Thyroid gland (tissue), 4 donors: ENCODE measurements around the gene COL6A2. TPM values are rescaled to one million over a fixed set of nuclear protein-coding genes. Genes with fewer than 3 reads are reported as not detected.
A peak's percentile ranks its signal among the peaks of the same experiment; 100 is the strongest.

ENCODE experiments used
- DNase-seq, 2 donors: peaks; one replicate each; pipeline ENCODE4 v3.0.0-alpha.2; 2019
- H3K27ac ChIP-seq, 3 donors: fragments of 200-600 bp; sonication (generic); 1 replicate in 2 of 3; 2 replicates in 1 of 3; pipeline ENCODE4 v1.5.1; 2016 to 2019; ENCODE audit warnings: mild to moderate bottlenecking in 1 of 3, moderate library complexity in 1 of 3
- H3K27me3 ChIP-seq: fragments of 200-600 bp; sonication (generic); one replicate; pipeline ENCODE4 v1.5.1; 2019
- H3K36me3 ChIP-seq, 2 donors: fragments of 200-600 bp; sonication (generic); one replicate each; pipeline ENCODE4 v1.5.1; 2016 to 2019
- H3K4me1 ChIP-seq, 2 donors: fragments of 200-600 bp; sonication (generic); one replicate each; pipeline ENCODE4 v1.5.1; 2017 to 2019
- H3K4me3 ChIP-seq, 3 donors: fragments of 200-600 bp; sonication (generic); replicated peaks in 1 of 3; 1 replicate in 2 of 3; 2 replicates in 1 of 3; pipeline ENCODE4 v1.5.1; 2016; ENCODE audit warnings: mild to moderate bottlenecking in 1 of 3
- H3K9me3 ChIP-seq: fragments of 200-600 bp; sonication (generic); one replicate; pipeline ENCODE4 v1.5.1; 2017
- POLR2A ChIP-seq, 2 donors: fragments of 450-650 bp; IDR thresholded peaks; one replicate each; pipeline ENCODE4 v1.6.1; 2017; ENCODE audit warnings: antibody characterized with exemption in 2 of 2, mild to moderate bottlenecking in 2 of 2, moderate library complexity in 1 of 2
- WGBS, 2 donors: methylation state at CpG; one replicate each; pipeline ENCODE4 v1.1.5; 2017; 5-methylcytosine and 5-hydroxymethylcytosine counted together
- intact Hi-C: fragments of 100-400 bp; cut with DNase I; formaldehyde crosslinking; loops from one replicate; pipeline ENCODE4 v1.15.1; 2023
- total RNA-seq, 4 donors: library from RNA; depleted of rRNA; stranded (reverse); fragments of >200 nt; gene quantifications; one replicate each; pipeline ENCODE4 v1.2.3, GENCODE V29; 2016
- TF ChIP-seq, protein P1 (sequence below), 6 experiments: fragments of 200-600 bp in 3 of 6; fragments of 450-650 bp in 3 of 6; sonication (generic) in 3 of 6; IDR thresholded peaks; one replicate each; pipeline ENCODE4 v1.5.1; 2016 to 2019; ENCODE audit warnings: antibody characterized with exemption in 6 of 6, mild to moderate bottlenecking in 2 of 6, inconsistent platforms in 1 of 6, moderate library complexity in 1 of 6

COL6A2 gene
- total RNA-seq, 4 donors from 2014 or later: 79.4 to 191 (median 172) TPM

DNA sequence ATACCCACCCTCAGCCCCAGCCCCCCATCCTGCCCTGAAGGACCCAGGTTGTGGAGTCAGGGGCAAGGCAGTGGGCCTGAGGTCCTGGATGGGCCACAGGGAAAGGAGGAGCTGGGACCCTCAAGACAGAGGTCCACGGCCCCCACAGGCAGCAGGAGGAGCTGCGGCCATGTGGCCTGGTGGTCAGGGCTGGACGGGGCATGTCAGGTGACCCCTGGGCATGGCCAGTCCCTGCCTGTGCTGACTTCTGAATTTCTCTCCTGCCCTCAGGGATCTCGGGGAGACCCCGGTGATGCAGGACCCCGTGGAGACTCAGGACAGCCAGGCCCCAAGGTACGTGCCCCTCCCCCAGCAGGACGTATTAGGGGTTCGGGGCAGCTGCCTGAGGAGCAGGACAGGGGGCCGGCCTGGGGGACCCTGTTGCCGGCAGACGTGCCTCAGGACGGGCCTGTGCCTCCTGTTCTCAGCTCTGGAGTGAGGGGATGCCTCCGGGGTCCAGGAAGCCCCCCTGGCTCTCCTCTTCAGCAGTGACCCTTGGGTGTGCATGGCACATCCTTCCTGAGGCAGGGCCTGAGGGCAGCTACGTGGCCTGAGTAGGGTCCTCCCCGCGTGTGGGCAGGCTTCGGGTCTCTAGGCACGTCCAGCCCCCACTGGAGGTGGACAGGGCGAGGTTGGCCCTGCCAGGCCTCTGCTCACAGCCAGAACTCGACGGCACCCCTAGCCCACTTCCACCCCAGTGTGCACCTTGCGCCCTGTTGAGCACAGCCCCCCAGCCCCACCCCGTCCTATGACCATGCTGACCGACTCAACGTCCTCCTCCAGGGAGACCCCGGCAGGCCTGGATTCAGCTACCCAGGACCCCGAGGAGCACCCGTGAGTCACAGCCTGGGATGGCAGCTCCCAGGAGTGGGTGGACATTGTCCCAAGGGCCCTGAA is 23.6 kb downstream of the COL6A2 start:
- Histone ChIP-seq H3K27me3 (no peaks in the 10 kb centered on the region), H3K27ac (no peak overlapping the region), H3K4me1 (no peaks in the 10 kb centered on the region), H3K9me3 (no peaks in the 10 kb centered on the region), H3K36me3 (peaks cover 3 to 18% of the 10 kb centered on the region in 2 donors), H3K4me3 (no peak overlapping the region)
- TF ChIP-seq, protein P1, sequence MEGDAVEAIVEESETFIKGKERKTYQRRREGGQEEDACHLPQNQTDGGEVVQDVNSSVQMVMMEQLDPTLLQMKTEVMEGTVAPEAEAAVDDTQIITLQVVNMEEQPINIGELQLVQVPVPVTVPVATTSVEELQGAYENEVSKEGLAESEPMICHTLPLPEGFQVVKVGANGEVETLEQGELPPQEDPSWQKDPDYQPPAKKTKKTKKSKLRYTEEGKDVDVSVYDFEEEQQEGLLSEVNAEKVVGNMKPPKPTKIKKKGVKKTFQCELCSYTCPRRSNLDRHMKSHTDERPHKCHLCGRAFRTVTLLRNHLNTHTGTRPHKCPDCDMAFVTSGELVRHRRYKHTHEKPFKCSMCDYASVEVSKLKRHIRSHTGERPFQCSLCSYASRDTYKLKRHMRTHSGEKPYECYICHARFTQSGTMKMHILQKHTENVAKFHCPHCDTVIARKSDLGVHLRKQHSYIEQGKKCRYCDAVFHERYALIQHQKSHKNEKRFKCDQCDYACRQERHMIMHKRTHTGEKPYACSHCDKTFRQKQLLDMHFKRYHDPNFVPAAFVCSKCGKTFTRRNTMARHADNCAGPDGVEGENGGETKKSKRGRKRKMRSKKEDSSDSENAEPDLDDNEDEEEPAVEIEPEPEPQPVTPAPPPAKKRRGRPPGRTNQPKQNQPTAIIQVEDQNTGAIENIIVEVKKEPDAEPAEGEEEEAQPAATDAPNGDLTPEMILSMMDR (IDR thresholded peaks at IDR 0.05): no peak
- TF ChIP-seq POLR2A (IDR thresholded peaks at IDR 0.05): no peak
- peak; percentile 0 to 1 for DNase-seq
- 95% methylated on average over 14 to 17 of the region's 29 CpGs for WGBS, 2 donors
- intact Hi-C loops: no loop called here

DNA sequence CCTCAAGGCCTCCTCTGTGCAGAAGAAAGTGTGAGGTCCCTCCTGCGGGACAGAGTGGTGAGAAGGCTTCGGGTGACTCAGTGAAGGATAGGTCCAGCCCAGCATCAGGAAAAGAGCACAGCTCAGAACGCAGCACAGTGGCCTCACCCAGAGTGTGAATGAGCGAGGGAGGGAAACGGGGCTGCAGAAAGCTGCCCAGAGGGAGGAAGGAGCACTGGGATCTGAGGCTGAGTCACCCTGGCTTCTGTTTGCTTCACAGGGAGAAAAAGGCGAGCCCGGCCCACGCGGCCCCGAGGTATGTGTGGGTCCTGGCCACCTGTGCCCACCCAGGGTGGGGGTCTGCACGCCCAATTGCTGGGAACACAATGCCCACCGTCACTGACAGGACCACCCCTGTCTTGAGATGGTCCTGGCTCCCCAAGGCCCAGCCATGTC is 24.3 kb downstream of the COL6A2 start:
- DNase-seq: no peak
- H3K4me3 ChIP-seq: no peak overlapping the region
- intact Hi-C loops: no loop called here
- H3K27me3 ChIP-seq: no peaks in the 10 kb centered on the region
- no peaks in the 10 kb centered on the region for H3K9me3 ChIP-seq
- no peaks in the 10 kb centered on the region for H3K4me1 ChIP-seq
- WGBS, 2 donors: 90 to 95% methylated on average over 10 to 12 of the region's 12 CpGs
- no peak for TF ChIP-seq POLR2A (IDR thresholded peaks at IDR 0.05)
- TF ChIP-seq, protein P1 (IDR thresholded peaks at IDR 0.05): no peak
- peaks cover 3 to 18% of the 10 kb centered on the region in 2 donors for H3K36me3 ChIP-seq
- H3K27ac ChIP-seq: no peak overlapping the region

DNA sequence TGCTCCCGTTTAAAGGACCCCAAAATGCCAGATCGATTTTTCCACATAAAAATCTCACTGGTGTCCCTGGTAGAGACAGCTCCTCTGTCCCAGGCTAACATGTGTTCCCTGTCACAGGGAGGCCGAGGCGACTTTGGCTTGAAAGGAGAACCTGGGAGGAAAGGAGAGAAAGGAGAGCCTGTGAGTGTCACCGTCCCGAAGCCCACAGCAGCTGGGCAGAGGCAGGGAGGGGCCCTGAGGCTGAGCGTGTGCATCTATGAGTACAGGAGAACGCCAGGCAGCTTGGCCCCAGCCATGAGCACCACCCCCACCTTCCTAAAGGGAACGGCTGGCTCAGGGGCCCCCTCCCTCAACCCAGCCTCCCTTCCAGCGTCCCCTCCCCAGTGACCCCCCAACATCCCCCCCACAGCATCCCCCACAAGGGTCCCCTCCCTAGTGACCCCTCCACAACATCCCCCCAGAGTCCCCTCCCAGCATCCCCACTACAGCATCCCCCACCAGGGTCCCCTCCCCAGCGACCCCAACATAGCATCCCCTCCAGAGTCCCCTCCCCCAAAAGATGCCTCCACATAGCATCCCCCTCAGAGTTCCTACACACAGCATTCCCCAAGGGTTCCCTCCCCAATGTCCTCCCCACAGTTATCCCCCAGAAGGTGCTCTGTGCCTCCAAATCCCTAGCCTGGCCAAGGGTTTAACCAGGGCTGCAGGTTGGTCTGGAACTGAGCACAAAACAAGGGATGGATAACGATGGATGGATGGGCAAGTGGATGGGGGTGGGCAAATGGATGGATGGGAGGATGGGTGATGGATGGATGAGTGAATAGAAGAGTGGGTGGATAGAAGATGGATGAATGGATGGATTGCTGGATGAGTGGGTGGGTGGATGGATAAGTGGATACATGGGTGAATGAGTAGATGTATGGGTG is 25.1 kb downstream of the COL6A2 start:
- intact Hi-C loops: no loop called here
- Histone ChIP-seq H3K4me3 (no peak overlapping the region), H3K27ac (no peak overlapping the region), H3K4me1 (no peaks in the 10 kb centered on the region), H3K9me3 (no peaks in the 10 kb centered on the region), H3K27me3 (no peaks in the 10 kb centered on the region), H3K36me3 (peaks cover 3 to 18% of the 10 kb centered on the region in 2 donors)
- 90 to 93% methylated on average over 11 of the region's 12 CpGs for WGBS, 2 donors
- TF ChIP-seq, protein P1 (IDR thresholded peaks at IDR 0.05): no peak
- TF ChIP-seq POLR2A (IDR thresholded peaks at IDR 0.05): no peak
- no peak for DNase-seq

DNA sequence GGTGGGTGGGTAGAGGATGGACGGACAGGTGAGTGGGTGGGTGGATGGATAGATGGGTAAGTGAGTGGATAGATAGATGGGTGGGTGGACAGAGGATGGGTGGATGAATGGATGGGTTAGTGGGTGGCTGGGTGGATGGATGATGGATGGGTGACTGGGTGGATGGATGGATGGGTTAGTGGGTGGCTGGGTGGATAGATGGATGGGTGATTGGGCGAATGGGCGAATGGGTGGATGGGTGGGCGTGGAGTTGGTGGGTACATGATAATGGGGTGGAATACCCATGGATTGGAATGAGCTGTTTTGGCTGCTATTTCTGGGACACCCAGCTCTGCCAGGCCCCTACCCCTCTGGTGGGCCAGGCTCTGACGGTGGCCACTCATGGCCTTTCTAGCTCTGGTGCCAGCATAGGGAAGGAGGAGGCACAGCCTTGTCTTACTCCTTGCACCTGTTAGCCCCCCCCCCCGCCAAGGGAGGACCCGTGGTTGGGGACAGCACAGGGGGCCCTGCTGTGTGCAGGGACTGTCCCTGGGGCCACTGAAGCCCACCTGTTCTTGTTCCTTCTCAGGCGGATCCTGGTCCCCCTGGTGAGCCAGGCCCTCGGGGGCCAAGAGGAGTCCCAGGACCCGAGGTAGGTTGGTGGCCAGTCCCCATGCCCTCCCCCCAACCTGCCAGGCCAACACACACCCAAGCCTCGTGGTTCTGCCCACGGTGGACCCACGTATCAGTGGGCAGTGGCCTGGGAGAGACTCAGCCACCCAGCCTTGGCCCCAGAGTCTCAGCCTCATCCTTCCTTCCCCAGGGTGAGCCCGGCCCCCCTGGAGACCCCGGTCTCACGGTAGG is 26.4 kb downstream of the COL6A2 start:
- H3K27ac ChIP-seq: no peak overlapping the region
- peak in 1 of 2 donors; percentile 1 for DNase-seq

More for the DNA sequence above, 26.4 kb downstream of the COL6A2 start:
- 94 to 95% methylated on average over 5 to 11 of the region's 16 CpGs for WGBS, 2 donors
- TF ChIP-seq, protein P1 (IDR thresholded peaks at IDR 0.05): no peak
- TF ChIP-seq POLR2A (IDR thresholded peaks at IDR 0.05): no peak
- no peaks in the 10 kb centered on the region for H3K9me3 ChIP-seq
- no peaks in the 10 kb centered on the region for H3K4me1 ChIP-seq
- intact Hi-C loops: no loop called here
- peaks cover 3 to 18% of the 10 kb centered on the region in 2 donors for H3K36me3 ChIP-seq
- no peaks in the 10 kb centered on the region for H3K27me3 ChIP-seq
- H3K4me3 ChIP-seq: no peak overlapping the region
